HCT116 (cell line): Measurements from ENCODE around the gene RNF130. TPM values are rescaled to one million over a fixed set of nuclear protein-coding genes. Genes with fewer than 3 reads are reported as not detected.

Experiments used
- ATAC-seq: fragments of 200-7000 bp; cut with Tn5 transposase; 2 replicates; pipeline ENCODE4 v1.9.1; 2020; ENCODE audit warnings: mild to moderate bottlenecking, moderate library complexity
- BruUV-seq: library from RNA; stranded (reverse); fragments of 400-500 nt; replicated peaks from 2 replicates; lab custom pipeline; 2021; lab: Mats Ljungman, UMichigan
- CTCF ChIA-PET: fragments of 300-600 bp; sonication (Branson Sonifier 250); formaldehyde crosslinking; loops from one replicate; lab custom pipeline; 2021; ENCODE audit warnings: antibody characterized with exemption; lab: Charles Lee
- POLR2A ChIA-PET: fragments of 300-600, 350-600 bp; sonication (Branson Sonifier 250); formaldehyde crosslinking; loops from one replicate; lab custom pipeline; 2021; ENCODE audit warnings: antibody characterized with exemption; lab: Charles Lee
- RAD21 ChIA-PET, 2 experiments: fragments of 300-600 bp; sonication (Branson Sonifier 250); formaldehyde crosslinking; loops; one replicate each; lab custom pipeline; 2023; ENCODE audit warnings: low total read pairs in 2 of 2; ENCODE audit not compliant: uncharacterized antibody in 2 of 2, unreplicated experiment in 2 of 2, low non-redundant PET in 1 of 2; lab: Charles Lee
- DNase-seq: peaks from one replicate; pipeline ENCODE4 v3.0.0-alpha.2; 2010; ENCODE audit warnings: low read depth, low spot score
- H2AFZ ChIP-seq: fragments of 200-600 bp; shearing (Covaris generic), sonication (generic); 2 replicates; pipeline ENCODE4 v1.6.1; 2017; ENCODE audit warnings: low read depth, mixed run types, mixed read lengths, antibody characterized with exemption, low read length; ENCODE audit not compliant: poor library complexity, severe bottlenecking
- H3K27ac ChIP-seq: 2 replicates; pipeline ENCODE4 v1.5.1; 2012; ENCODE audit warnings: low read depth, low read length
- H3K27me3 ChIP-seq: fragments of 200-600 bp; sonication (generic); 2 replicates; pipeline ENCODE4 v1.6.1; 2016; ENCODE audit warnings: mixed run types, low read length, mixed read lengths; ENCODE audit not compliant: insufficient read depth
- H3K36me3 ChIP-seq, 2 experiments: fragments of 200-500 bp in 1 of 2; fragments of 200-600 bp in 1 of 2; sonication (Bioruptor generic) in 1 of 2; sonication (generic) in 1 of 2; 2 replicates each; pipeline versions ENCODE4 v1.5.1 to v1.6.1; 2014 to 2016; ENCODE audit warnings: low read length in 2 of 2, inconsistent platforms in 1 of 2, mixed read lengths in 1 of 2, mixed run types in 1 of 2; ENCODE audit not compliant: insufficient read depth in 2 of 2, control insufficient read depth in 1 of 2
- H3K4me1 ChIP-seq, 2 experiments: fragments of 200-600 bp in 1 of 2; sonication (generic) in 1 of 2; 2 replicates each; pipeline versions ENCODE4 v1.5.1 to v1.6.1; 2012 to 2017; ENCODE audit warnings: low read length in 2 of 2, inconsistent platforms in 1 of 2, mild to moderate bottlenecking in 1 of 2, mixed read lengths in 1 of 2, mixed run types in 1 of 2, moderate library complexity in 1 of 2; ENCODE audit not compliant: insufficient read depth in 2 of 2, control insufficient read depth in 1 of 2
- H3K4me2 ChIP-seq: fragments of 200-600 bp; sonication (generic); 2 replicates; pipeline ENCODE4 v1.6.1; 2017; ENCODE audit warnings: mixed run types, low read length, mixed read lengths
- H3K4me3 ChIP-seq, 2 experiments: fragments of 200-600 bp in 1 of 2; sonication (generic) in 1 of 2; replicated peaks in 1 of 2; 2 replicates each; pipeline ENCODE4 v1.5.1; 2011 to 2016; ENCODE audit warnings: low read length in 2 of 2, control low read depth in 1 of 2, low read depth in 1 of 2, mild to moderate bottlenecking in 1 of 2, mixed read lengths in 1 of 2, mixed run types in 1 of 2
- H3K79me2 ChIP-seq: fragments of 200-600 bp; sonication (generic); 2 replicates; pipeline ENCODE4 v1.6.1; 2017; ENCODE audit warnings: mild to moderate bottlenecking, mixed run types, low read length, moderate library complexity, mixed read lengths; ENCODE audit not compliant: insufficient read depth
- H3K9ac ChIP-seq: fragments of 200-600 bp; sonication (generic); 2 replicates; pipeline ENCODE4 v1.6.1; 2016; ENCODE audit warnings: low read length, mixed read lengths
- H3K9me2 ChIP-seq: fragments of 200-600 bp; sonication (generic), shearing (Covaris generic); 2 replicates; pipeline ENCODE4 v1.6.1; 2017; ENCODE audit warnings: mixed run types, mild to moderate bottlenecking, moderate library complexity; ENCODE audit not compliant: insufficient read depth
- H3K9me3 ChIP-seq, 2 experiments: fragments of 200-500 bp in 1 of 2; fragments of 200-600 bp in 1 of 2; sonication (Bioruptor generic) in 1 of 2; sonication (generic) in 1 of 2; 2 replicates each; pipeline ENCODE4 v1.6.1; 2014 to 2017; ENCODE audit warnings: low read length in 2 of 2, mixed read lengths in 2 of 2, inconsistent platforms in 1 of 2, low read depth in 1 of 2, mild to moderate bottlenecking in 1 of 2, mixed run types in 1 of 2, moderate library complexity in 1 of 2; ENCODE audit not compliant: control insufficient read depth in 1 of 2, insufficient read depth in 1 of 2
- H4K20me1 ChIP-seq: fragments of 200-600 bp; sonication (generic), shearing (Covaris generic); 2 replicates; pipeline ENCODE4 v1.6.1; 2017; ENCODE audit warnings: mixed run types, mild to moderate bottlenecking, moderate library complexity; ENCODE audit not compliant: insufficient read depth
- CBX3 ChIP-seq: IDR thresholded peaks from 2 replicates; pipeline ENCODE4 v1.6.1; 2012; ENCODE audit warnings: low read depth
- CEBPB ChIP-seq: IDR thresholded peaks from 2 replicates; pipeline ENCODE4 v1.6.1; 2012; ENCODE audit warnings: low read depth
- EGR1 ChIP-seq: IDR thresholded peaks from 2 replicates; pipeline ENCODE4 v1.6.1; 2012; ENCODE audit warnings: low read depth
- EZH2 ChIP-seq: fragments of 200-600 bp; sonication (generic); IDR thresholded peaks from 2 replicates; pipeline ENCODE4 v1.6.1; 2017; ENCODE audit warnings: antibody characterized with exemption, mixed run types
- EZH2phosphoT487 ChIP-seq: fragments of 200-600 bp; IDR thresholded peaks from 2 replicates; pipeline ENCODE4 v1.6.1; 2018; ENCODE audit warnings: antibody characterized with exemption, borderline replicate concordance
- FOSL1 ChIP-seq: IDR thresholded peaks from 2 replicates; pipeline ENCODE4 v1.6.1; 2012; ENCODE audit warnings: low read depth
- JUND ChIP-seq: IDR thresholded peaks from 2 replicates; pipeline ENCODE4 v1.6.1; 2012
- POLR2A ChIP-seq: IDR thresholded peaks from 2 replicates; pipeline ENCODE4 v1.7.0; 2011; ENCODE audit warnings: borderline replicate concordance; ENCODE audit not compliant: insufficient read depth, insufficient read length; ENCODE audit errors: extremely low read depth
- RAD21 ChIP-seq: IDR thresholded peaks from 2 replicates; pipeline ENCODE4 v1.6.1; 2012; ENCODE audit warnings: low read depth, mild to moderate bottlenecking
- SIN3A ChIP-seq: IDR thresholded peaks from 2 replicates; pipeline ENCODE4 v1.6.1; 2012; ENCODE audit warnings: low read depth
- SP1 ChIP-seq: IDR thresholded peaks from 2 replicates; pipeline ENCODE4 v1.6.1; 2012; ENCODE audit warnings: low read depth
- TCF7L2 ChIP-seq: IDR thresholded peaks from 2 replicates; pipeline ENCODE4 v1.7.0; 2011; ENCODE audit warnings: borderline replicate concordance, inconsistent platforms; ENCODE audit not compliant: insufficient read depth, insufficient read length; ENCODE audit errors: extremely low read depth
- YY1 ChIP-seq: IDR thresholded peaks from 2 replicates; pipeline ENCODE4 v1.6.1; 2011; ENCODE audit warnings: low read length, low read depth, moderate library complexity, mild to moderate bottlenecking; ENCODE audit not compliant: insufficient replicate concordance; ENCODE audit errors: extremely low read depth
- ZNF274 ChIP-seq: fragments of 200-500 bp; sonication (Bioruptor generic); IDR thresholded peaks from 2 replicates; pipeline ENCODE4 v1.6.1; 2014; ENCODE audit warnings: mild to moderate bottlenecking, low read depth, low read length, inconsistent platforms
- intact Hi-C: fragments of 100-400 bp; cut with micrococcal nuclease; formaldehyde crosslinking; loops from 2 replicates; pipeline ENCODE4 v1.10.0; 2022
- total RNA-seq: library from RNA; stranded (reverse); gene quantifications from one replicate; pipeline ENCODE4 v1.2.1, GENCODE V29; 2021; ENCODE audit not compliant: unreplicated experiment
- TF ChIP-seq, protein P1 (sequence below): IDR thresholded peaks from 2 replicates; pipeline ENCODE4 v1.6.1; 2012; ENCODE audit warnings: low read depth
- TF ChIP-seq, protein P2 (sequence below): IDR thresholded peaks from 2 replicates; pipeline ENCODE4 v1.6.1; 2012

The RNF130 gene
- total RNA-seq, 1 experiment from 2014 or later: 34.9 TPM

DNA sequence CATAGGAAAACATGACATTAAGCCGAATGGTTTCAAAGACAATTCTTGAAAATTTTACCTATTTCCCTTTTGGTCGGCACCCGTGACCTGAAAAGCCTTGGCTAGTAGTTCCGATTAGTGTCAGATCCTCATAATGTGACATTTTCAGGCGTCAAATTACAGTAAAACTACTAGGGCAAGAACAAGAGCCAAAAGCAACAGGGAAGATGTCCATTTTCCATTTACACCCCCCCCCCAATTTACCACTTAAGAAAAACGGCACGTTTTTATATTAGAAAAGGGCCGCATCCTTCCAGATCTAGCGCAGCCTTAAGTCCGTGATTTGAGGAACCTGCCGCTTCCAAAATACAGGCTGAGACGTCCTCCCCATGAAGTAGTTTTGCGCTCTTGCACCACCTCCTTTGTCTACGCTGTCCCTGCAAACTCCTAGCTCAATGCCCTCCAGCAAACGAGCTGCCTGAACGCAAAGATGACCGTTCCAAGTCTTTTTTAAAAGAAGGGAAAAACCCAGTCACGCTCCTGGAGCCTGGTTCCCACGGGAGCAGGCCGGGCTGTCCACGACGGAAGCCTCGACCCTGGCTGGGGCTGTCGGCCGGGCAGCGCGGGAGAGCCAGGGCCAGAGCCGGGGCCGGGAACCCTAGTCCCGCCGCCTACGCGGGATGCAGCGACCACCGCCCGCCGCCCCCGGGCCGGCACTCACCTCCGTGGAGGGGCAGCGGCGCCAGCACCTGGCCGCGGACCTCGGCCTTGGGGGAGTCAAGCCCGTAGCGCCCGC, 616 bp downstream of the RNF130 start:
- Histone ChIP-seq H3K9ac (peak overlapping the region; percentile 75), H2AFZ (no peak overlapping the region), H3K4me2 (peak overlapping the region; percentile 96), H3K9me3 (peaks cover 0 to 7% of the 10 kb centered on the region in 2 experiments; a peak in 1 of 4 replicates), H3K4me3 (peak overlapping the region; percentile 61 to 79), H3K27ac (peak overlapping the region; percentile 79; the same call in 1 of the 2 replicates), H3K27me3 (no peaks in the 10 kb centered on the region), H3K79me2 (peaks cover 43% of the 10 kb centered on the region), H3K9me2 (no peaks in the 10 kb centered on the region), H3K4me1 (peaks cover 6 to 25% of the 10 kb centered on the region in 2 experiments; a peak in 3 of 4 replicates)
- peak; percentile 49 for ATAC-seq
- no peak for DNase-seq
- RAD21 ChIA-PET: no interaction called here
- POLR2A ChIA-PET: no interaction called here
- intact Hi-C loops: loop anchor here (5.0 kb wide), 1 partner anchor 214 kb away; the partner anchor contains the start of gene MRNIP
- CTCF ChIA-PET: interaction anchor here (0.7 kb wide), 1 partner anchor 244 kb away, joined by 3 read pairs; no protein-coding TSS in a partner anchor
- TF ChIP-seq EZH2 (no peak), FOSL1 (no peak), ZNF274 (no peak), EGR1 (no peak), JUND (no peak), POLR2A (no peak), SIN3A (no peak), EZH2phosphoT487 (no peak), CBX3 (no peak), RAD21 (no peak), YY1 (no peak), SP1 (no peak), TCF7L2 (no peak), CEBPB (no peak)
- TF ChIP-seq, protein P1, sequence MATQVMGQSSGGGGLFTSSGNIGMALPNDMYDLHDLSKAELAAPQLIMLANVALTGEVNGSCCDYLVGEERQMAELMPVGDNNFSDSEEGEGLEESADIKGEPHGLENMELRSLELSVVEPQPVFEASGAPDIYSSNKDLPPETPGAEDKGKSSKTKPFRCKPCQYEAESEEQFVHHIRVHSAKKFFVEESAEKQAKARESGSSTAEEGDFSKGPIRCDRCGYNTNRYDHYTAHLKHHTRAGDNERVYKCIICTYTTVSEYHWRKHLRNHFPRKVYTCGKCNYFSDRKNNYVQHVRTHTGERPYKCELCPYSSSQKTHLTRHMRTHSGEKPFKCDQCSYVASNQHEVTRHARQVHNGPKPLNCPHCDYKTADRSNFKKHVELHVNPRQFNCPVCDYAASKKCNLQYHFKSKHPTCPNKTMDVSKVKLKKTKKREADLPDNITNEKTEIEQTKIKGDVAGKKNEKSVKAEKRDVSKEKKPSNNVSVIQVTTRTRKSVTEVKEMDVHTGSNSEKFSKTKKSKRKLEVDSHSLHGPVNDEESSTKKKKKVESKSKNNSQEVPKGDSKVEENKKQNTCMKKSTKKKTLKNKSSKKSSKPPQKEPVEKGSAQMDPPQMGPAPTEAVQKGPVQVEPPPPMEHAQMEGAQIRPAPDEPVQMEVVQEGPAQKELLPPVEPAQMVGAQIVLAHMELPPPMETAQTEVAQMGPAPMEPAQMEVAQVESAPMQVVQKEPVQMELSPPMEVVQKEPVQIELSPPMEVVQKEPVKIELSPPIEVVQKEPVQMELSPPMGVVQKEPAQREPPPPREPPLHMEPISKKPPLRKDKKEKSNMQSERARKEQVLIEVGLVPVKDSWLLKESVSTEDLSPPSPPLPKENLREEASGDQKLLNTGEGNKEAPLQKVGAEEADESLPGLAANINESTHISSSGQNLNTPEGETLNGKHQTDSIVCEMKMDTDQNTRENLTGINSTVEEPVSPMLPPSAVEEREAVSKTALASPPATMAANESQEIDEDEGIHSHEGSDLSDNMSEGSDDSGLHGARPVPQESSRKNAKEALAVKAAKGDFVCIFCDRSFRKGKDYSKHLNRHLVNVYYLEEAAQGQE: no peak
- TF ChIP-seq, protein P2, sequence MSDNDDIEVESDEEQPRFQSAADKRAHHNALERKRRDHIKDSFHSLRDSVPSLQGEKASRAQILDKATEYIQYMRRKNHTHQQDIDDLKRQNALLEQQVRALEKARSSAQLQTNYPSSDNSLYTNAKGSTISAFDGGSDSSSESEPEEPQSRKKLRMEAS: no peak
- TF ChIP-seq, all 23 proteins: peak for 0
- no peaks in the 10 kb centered on the region for H4K20me1 ChIP-seq
- no peaks in the 10 kb centered on the region for H3K36me3 ChIP-seq
- BruUV-seq: no TSS peak
